Measurements from ENCODE around the gene RABEP2.

RABEP2 gene

GRCh38 chr16:28903344-28904042 lies 21.5 kb downstream of the RABEP2 start:
- H3K4me3 ChIP-seq (ENCODE audit: low read depth, low read length) = no peak overlapping the region
- TF ChIP-seq, protein P1, sequence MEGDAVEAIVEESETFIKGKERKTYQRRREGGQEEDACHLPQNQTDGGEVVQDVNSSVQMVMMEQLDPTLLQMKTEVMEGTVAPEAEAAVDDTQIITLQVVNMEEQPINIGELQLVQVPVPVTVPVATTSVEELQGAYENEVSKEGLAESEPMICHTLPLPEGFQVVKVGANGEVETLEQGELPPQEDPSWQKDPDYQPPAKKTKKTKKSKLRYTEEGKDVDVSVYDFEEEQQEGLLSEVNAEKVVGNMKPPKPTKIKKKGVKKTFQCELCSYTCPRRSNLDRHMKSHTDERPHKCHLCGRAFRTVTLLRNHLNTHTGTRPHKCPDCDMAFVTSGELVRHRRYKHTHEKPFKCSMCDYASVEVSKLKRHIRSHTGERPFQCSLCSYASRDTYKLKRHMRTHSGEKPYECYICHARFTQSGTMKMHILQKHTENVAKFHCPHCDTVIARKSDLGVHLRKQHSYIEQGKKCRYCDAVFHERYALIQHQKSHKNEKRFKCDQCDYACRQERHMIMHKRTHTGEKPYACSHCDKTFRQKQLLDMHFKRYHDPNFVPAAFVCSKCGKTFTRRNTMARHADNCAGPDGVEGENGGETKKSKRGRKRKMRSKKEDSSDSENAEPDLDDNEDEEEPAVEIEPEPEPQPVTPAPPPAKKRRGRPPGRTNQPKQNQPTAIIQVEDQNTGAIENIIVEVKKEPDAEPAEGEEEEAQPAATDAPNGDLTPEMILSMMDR (IDR thresholded peaks at IDR 0.05; ENCODE audit: borderline replicate concordance, insufficient read depth, low read depth, low read length) = no peak

GRCh38 chr16:28902909-28903308 lies 22.1 kb downstream of the RABEP2 start:
- TF ChIP-seq, protein P1 (IDR thresholded peaks at IDR 0.05; ENCODE audit: borderline replicate concordance, insufficient read depth, low read depth, low read length) = no peak
- H3K4me3 ChIP-seq (ENCODE audit: low read depth, low read length) = no peak overlapping the region

DNA sequence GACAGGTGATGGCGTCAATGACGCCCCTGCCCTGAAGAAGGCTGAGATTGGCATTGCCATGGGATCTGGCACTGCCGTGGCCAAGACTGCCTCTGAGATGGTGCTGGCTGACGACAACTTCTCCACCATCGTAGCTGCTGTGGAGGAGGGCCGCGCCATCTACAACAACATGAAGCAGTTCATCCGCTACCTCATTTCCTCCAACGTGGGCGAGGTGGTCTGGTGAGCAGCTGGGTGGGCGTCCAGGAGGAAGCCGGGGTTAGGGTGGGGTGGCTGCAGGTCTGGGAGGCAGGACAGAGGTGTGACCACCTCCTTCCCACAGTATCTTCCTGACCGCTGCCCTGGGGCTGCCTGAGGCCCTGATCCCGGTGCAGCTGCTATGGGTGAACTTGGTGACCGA lies 23.2 kb downstream of the RABEP2 start:
- TF ChIP-seq, protein P1 (IDR thresholded peaks at IDR 0.05; ENCODE audit: borderline replicate concordance, insufficient read depth, low read depth, low read length) = no peak
- no peak overlapping the region for H3K4me3 ChIP-seq (ENCODE audit: low read depth, low read length)

DNA sequence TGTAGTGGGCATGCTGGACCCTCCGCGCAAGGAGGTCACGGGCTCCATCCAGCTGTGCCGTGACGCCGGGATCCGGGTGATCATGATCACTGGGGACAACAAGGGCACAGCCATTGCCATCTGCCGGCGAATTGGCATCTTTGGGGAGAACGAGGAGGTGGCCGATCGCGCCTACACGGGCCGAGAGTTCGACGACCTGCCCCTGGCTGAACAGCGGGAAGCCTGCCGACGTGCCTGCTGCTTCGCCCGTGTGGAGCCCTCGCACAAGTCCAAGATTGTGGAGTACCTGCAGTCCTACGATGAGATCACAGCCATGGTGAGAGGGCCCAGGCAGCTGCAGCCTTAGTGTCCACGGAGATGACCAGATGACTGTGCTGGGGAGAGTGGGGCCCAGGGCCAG lies 24.4 kb downstream of the RABEP2 start:
- TF ChIP-seq, protein P1 (IDR thresholded peaks at IDR 0.05; ENCODE audit: borderline replicate concordance, insufficient read depth, low read depth, low read length) = no peak

GRCh38 chr16:28899882-28900590 lies 25.0 kb downstream of the RABEP2 start:
- H3K4me3 ChIP-seq (ENCODE audit: low read depth, low read length) = no peak overlapping the region
- TF ChIP-seq, protein P1 (IDR thresholded peaks at IDR 0.05; ENCODE audit: borderline replicate concordance, insufficient read depth, low read depth, low read length) = no peak

More for the DNA sequence above, 24.4 kb downstream of the RABEP2 start:
- H3K4me3 ChIP-seq (ENCODE audit: low read depth, low read length) = no peak overlapping the region

DNA sequence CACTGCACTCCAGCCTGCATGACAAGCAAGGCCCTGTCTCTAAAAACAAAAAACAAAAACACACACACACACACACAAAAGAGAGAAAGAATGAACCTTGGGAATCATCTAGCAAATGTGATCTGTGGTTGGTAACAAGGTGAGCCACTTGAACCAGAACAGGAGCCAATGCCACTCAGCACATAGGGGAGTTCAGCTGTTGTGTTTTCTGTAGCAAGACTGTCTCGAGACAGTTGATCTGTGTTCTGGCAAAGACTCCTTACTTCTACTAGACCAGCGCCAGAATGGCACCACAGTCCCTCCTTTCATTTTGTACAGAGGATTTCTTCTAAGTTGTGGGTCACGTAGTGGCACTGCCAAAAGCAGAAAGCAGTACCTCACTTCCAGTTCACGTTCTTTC lies 26.1 kb downstream of the RABEP2 start:
- no peak overlapping the region for H3K4me3 ChIP-seq (ENCODE audit: low read depth, low read length)
- TF ChIP-seq, protein P1 (IDR thresholded peaks at IDR 0.05; ENCODE audit: borderline replicate concordance, insufficient read depth, low read depth, low read length) = no peak

- TF ChIP-seq, protein P1 (IDR thresholded peaks at IDR 0.05; ENCODE audit: borderline replicate concordance, insufficient read depth, low read depth, low read length) = no peak
- H3K4me3 ChIP-seq (ENCODE audit: low read depth, low read length) = no peak overlapping the region
Measured at GRCh38 chr16:28898266-28898665, 26.8 kb downstream of the RABEP2 start.
